Measurements from ENCODE around the gene C4A. TPM values are rescaled to one million over a fixed set of nuclear protein-coding genes. Genes with fewer than 3 reads are reported as not detected.
"Not testable (repeated sequence)": the region's sequence is repeated elsewhere in the genome, so short reads cannot be mapped to it uniquely, and the experiment has no call there.

C4A gene
- total RNA-seq, 2 donors from 2014 or later, result 6.9 to 7.6 TPM

DNA sequence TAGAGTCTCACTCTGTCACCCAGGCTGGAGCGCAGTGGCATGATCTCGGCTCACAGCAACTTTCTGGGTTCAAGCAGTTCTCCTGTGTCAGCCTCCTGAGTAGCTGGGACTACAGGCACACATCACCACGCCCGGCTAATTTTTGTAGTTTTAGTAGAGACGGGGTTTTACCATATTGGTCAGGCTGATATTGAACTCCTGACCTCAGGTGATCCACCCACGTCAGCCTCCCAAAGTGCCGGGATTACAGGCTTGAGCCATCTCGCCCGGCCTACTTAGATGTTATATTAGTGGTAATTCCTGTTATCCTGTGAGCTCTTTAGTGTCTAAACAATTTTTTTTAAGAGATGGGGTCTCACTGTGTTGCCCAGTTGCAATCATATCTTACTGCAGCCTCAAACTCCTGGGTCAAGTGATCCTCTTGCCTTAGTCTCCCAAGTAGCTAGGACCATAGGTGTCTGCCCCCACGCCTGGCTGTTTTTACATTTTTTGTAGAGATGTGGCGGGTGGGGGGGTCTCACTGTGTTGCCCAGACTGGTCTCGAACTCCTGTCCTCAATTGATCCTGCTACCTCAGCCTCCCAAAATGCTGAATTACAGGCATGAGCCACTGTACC is 3.9 kb upstream of the C4A start:
- Mint-ChIP-seq H3K4me3 (no peak overlapping the region), H3K9me3 (no peaks in the 10 kb centered on the region), H3K27ac (no peak overlapping the region), H3K27me3 (ENCODE audit: low read depth) (no peaks in the 10 kb centered on the region), H3K36me3 (ENCODE audit: insufficient read depth in 2 of 2) (no peaks in the 10 kb centered on the region), H3K4me1 (ENCODE audit: low read depth) (peaks cover 32% of the 10 kb centered on the region)
- ATAC-seq (replicated peaks in 1 of 2) (no peak), DNase-seq (no peak)

DNA sequence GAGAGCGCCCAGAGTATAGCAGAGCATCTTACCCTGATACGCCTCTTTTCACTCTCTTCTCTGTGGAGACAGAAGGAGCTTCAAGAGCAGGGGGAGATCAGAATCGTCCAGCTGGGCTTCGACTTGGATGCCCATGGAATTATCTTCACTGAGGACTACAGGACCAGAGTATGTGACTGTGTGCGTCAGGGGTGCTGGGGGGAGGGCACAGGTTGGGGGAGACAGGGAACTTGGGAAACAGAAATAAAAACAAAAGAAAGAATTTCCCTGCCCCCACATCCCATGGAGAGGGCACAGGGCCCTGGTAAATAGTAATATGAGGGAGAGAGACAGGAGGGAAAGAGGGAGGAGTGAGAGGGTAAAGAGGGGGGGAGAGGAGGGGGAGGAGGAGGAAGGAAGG is 3.0 kb upstream of the C4A start:
- no peaks in the 10 kb centered on the region for H3K9me3 Mint-ChIP-seq
- no peak for ATAC-seq (replicated peaks in 1 of 2)
- H3K27me3 Mint-ChIP-seq (ENCODE audit: low read depth), result no peaks in the 10 kb centered on the region
- DNase-seq, result no peak
- peaks cover 23% of the 10 kb centered on the region for H3K4me1 Mint-ChIP-seq (ENCODE audit: low read depth)
- H3K27ac Mint-ChIP-seq, result peak overlapping the region; percentile 91
- no peaks in the 10 kb centered on the region for H3K36me3 Mint-ChIP-seq (ENCODE audit: insufficient read depth in 2 of 2)
- H3K4me3 Mint-ChIP-seq, result peak overlapping the region in 1 of 2 donors; percentile 32

DNA sequence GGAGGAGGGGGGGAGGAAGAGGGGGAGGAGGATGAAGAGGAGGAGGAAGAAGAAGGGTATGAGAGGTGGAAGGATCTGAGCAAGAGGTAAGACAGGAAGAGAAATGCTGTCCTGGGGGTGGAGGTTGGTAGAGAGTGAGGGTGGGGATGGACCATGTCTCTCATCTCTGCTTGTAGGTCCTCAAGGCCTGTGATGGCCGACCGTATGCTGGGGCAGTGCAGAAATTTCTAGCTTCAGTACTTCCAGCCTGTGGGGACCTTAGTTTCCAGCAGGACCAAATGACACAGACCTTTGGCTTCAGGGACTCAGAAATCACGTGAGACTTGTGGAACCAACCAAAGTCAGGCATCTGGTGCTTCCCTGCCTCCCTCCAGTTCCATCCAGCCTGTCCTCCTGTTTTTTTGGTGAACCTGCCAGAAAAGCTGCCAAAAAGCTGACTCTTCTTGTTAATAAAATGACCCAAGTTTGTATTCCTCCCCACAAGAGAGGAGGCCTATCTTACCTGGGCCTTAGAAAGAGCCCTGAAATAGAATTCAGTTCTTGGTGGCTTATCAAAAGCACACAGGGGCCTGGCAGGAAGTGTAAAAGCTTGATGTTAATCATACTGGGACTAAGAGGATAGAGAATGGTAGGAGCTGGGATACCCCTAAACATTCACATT is 2.5 kb upstream of the C4A start:
- Mint-ChIP-seq H3K27ac (peak overlapping the region; percentile 91), H3K36me3 (ENCODE audit: insufficient read depth in 2 of 2) (no peaks in the 10 kb centered on the region), H3K4me3 (no peak overlapping the region), H3K9me3 (no peaks in the 10 kb centered on the region), H3K27me3 (ENCODE audit: low read depth) (no peaks in the 10 kb centered on the region), H3K4me1 (ENCODE audit: low read depth) (peaks cover 18% of the 10 kb centered on the region)
- ATAC-seq (replicated peaks in 1 of 2) (no peak), DNase-seq (no peak)

DNA sequence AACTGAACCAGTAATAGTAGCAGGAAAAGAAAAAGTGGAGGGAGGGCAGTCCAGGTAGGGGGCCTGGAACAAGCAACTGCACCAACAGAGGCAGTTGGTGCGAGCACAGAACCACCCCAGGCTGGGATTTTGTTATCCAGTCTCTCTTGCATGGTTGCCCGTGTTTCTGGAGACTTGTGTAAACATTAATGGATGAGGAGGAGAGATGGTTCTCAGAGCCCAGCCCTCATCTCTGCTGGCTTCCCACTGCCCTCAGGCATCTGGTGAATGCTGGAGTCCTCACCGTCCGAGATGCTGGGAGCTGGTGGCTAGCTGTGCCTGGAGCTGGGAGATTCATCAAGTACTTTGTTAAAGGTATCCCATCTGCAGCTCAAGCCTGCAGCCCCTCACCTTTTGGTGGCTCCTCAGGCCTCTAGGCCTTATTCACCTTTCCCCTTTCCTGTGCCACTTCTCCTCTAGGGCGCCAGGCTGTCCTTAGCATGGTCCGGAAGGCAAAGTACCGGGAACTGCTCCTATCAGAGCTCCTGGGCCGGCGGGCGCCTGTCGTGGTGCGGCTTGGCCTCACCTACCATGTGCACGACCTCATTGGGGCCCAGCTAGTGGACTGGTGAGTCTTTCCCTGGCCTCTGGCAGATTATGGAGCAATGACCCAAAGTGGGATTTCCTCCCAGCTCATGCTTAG is 1.5 kb upstream of the C4A start:
- not testable (repeated sequence) for H3K4me3 Mint-ChIP-seq; H3K36me3 Mint-ChIP-seq (ENCODE audit: insufficient read depth in 2 of 2); H3K9me3 Mint-ChIP-seq; DNase-seq; H3K27me3 Mint-ChIP-seq (ENCODE audit: low read depth); ATAC-seq (replicated peaks in 1 of 2)
- peak overlapping the region; percentile 91 for H3K27ac Mint-ChIP-seq
- H3K4me1 Mint-ChIP-seq (ENCODE audit: low read depth), result peaks cover 14% of the 10 kb centered on the region

DNA sequence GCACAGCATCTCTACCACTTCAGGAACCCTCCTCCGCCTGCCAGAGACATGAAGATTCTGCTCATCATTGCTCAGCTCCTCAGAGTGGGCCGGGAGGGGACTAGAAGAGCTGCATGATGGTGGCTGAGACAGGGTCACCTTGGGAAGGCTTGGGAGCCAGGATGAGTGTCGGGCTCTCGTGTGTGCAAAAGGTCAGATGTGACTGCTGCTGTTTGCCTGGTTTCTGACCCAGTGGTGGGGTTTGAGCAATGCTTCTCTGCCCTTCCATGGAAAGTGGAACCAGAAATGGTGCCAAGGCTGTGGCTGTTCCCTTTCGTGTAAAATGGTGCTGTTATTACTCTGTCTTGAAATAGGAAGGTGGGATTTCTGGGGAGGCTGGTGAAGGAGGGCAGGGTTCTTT is 859 bp upstream of the C4A start:
- not testable (repeated sequence) for H3K4me3 Mint-ChIP-seq; ATAC-seq (replicated peaks in 1 of 2); H3K36me3 Mint-ChIP-seq (ENCODE audit: insufficient read depth in 2 of 2); DNase-seq; H3K9me3 Mint-ChIP-seq; H3K27ac Mint-ChIP-seq; H3K27me3 Mint-ChIP-seq (ENCODE audit: low read depth)
- peaks cover 14% of the 10 kb centered on the region for H3K4me1 Mint-ChIP-seq (ENCODE audit: low read depth)

DNA sequence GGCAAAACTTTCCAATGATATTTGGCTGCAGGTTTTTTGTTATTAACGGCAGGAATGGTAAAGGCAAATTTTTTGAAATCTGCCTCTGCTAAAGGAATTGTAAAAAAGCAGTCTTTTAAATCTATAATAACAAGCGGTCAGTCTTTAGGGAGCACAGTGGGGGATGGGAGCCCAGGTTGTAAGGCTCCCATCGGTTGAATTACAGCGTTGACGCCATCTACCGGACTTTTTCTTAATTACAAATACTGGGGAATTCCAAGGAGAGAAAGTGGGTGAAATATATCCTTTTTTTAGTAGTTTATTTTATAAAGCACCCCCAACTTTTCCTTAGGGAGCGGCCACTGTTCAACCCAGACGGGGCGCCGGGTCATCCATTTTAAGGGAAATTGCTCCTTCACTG is 7.5 kb downstream of the C4A start:
- not testable (repeated sequence) for H3K4me1 Mint-ChIP-seq (ENCODE audit: low read depth); H3K27me3 Mint-ChIP-seq (ENCODE audit: low read depth); H3K27ac Mint-ChIP-seq; ATAC-seq (replicated peaks in 1 of 2); H3K36me3 Mint-ChIP-seq (ENCODE audit: insufficient read depth in 2 of 2); H3K4me3 Mint-ChIP-seq; H3K9me3 Mint-ChIP-seq; DNase-seq

DNA sequence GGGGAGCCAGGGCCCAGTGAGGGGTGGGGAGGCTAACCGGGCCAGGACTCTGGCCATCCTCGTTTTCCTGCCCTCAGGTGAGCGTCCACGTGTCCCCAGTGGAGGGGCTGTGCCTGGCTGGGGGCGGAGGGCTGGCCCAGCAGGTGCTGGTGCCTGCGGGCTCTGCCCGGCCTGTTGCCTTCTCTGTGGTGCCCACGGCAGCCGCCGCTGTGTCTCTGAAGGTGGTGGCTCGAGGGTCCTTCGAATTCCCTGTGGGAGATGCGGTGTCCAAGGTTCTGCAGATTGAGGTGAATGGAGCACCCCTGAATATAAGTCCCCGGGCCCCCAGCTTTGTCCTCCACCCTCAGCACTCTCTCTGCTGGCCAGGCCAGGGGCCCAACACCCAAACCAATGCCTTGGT is 12.6 kb downstream of the C4A start:
- not testable (repeated sequence) for H3K4me1 Mint-ChIP-seq (ENCODE audit: low read depth); H3K27me3 Mint-ChIP-seq (ENCODE audit: low read depth); H3K27ac Mint-ChIP-seq; DNase-seq; ATAC-seq (replicated peaks in 1 of 2); H3K9me3 Mint-ChIP-seq; H3K4me3 Mint-ChIP-seq; H3K36me3 Mint-ChIP-seq (ENCODE audit: insufficient read depth in 2 of 2)

DNA sequence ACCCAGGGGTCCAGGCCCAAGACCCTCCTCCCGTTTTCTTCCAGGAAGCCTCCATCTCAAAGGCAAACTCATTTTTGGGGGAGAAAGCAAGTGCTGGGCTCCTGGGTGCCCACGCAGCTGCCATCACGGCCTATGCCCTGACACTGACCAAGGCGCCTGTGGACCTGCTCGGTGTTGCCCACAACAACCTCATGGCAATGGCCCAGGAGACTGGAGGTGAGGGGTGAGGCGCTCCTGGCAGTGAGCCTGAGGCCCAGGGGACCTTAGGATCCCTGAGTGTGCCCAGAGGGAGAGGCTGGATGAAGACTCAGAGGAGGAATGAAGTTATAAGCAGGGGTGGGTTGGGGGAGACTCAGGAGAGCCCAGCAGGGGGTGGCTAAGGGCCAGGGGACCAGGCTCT is 14.5 kb downstream of the C4A start:
- H3K36me3 Mint-ChIP-seq (ENCODE audit: insufficient read depth in 2 of 2); H3K27ac Mint-ChIP-seq; DNase-seq; H3K27me3 Mint-ChIP-seq (ENCODE audit: low read depth); H3K4me1 Mint-ChIP-seq (ENCODE audit: low read depth); H3K9me3 Mint-ChIP-seq; H3K4me3 Mint-ChIP-seq; ATAC-seq (replicated peaks in 1 of 2): not testable (repeated sequence)

DNA sequence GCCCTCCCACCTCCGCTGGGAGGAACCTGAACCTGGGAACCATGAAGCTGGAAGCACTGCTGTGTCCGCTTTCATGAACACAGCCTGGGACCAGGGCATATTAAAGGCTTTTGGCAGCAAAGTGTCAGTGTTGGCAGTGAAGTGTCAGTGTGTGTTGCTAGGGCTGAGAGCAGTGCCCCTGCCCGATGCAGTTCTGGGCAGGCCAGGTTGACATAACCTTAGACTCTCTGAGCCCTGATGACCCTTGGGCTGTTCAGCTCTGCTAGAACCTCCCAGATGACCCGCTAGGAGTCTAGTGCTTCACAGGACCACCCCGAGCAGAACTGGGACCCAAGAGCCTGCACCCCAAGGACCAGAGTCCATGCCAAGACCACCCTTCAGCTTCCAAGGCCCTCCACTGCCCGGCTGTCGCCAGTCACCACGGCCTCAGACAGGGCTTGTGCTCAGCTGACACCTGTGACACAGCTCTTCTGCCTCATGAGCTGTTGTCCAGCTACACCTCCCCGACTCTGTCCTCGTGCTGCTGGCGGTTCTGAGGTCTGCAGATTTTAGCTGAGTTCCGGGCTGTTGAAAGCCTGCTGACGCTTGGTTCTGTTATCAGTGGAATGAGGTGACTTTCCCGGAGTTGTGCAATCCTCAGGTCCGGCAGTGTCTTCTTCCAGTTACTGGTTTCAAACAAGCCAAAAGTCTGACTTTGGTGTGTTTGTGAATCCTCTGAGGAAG is 20.9 kb downstream of the C4A start:
- H3K36me3 Mint-ChIP-seq (ENCODE audit: insufficient read depth in 2 of 2); ATAC-seq (replicated peaks in 1 of 2); H3K27me3 Mint-ChIP-seq (ENCODE audit: low read depth); H3K27ac Mint-ChIP-seq; H3K4me3 Mint-ChIP-seq; H3K9me3 Mint-ChIP-seq; H3K4me1 Mint-ChIP-seq (ENCODE audit: low read depth); DNase-seq: not testable (repeated sequence)

DNA sequence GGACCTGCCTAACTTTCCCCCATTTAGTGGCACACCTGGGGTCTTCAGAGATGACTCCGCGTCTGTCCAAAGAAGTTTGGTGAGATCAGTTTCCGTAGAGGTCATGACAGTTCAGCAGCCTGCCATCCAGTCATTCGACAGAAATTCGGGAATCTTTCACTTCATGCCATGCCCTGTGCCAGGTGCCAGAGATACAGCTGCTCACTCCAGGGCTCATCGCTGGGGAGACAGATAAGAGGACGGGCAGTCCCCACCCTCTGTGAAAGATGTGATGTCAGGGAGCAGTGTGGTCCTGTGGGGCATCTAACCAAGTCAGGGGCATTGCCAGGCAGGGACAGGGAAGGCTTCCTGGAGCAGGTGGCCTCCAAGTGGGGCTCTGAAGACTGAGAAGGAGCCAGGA is 21.4 kb downstream of the C4A start:
- not testable (repeated sequence) for H3K27ac Mint-ChIP-seq; H3K4me3 Mint-ChIP-seq; H3K27me3 Mint-ChIP-seq (ENCODE audit: low read depth); H3K9me3 Mint-ChIP-seq; H3K36me3 Mint-ChIP-seq (ENCODE audit: insufficient read depth in 2 of 2); H3K4me1 Mint-ChIP-seq (ENCODE audit: low read depth); DNase-seq; ATAC-seq (replicated peaks in 1 of 2)

DNA sequence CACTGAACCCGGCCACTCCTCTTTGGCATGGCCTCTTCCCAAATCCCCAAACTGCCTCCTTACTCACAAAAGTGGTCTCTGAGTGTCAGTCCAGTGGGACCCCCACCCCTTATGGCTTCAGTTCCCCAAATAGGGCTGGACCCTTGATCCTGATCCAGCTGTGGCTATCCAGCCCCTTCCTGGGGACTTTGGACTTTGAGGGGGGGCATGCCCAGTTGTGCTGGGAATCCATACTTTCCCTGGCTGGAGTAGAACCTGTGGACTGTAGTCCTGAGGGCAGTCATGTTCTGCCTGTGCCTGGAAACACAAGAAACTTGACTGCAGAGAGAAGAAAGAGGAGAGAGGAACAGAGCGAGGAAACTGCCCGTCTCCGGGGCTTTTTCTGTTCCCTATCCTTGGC is 22.5 kb downstream of the C4A start:
- H3K27me3 Mint-ChIP-seq (ENCODE audit: low read depth); H3K36me3 Mint-ChIP-seq (ENCODE audit: insufficient read depth in 2 of 2); DNase-seq; ATAC-seq (replicated peaks in 1 of 2); H3K4me3 Mint-ChIP-seq; H3K4me1 Mint-ChIP-seq (ENCODE audit: low read depth); H3K27ac Mint-ChIP-seq; H3K9me3 Mint-ChIP-seq: not testable (repeated sequence)

DNA sequence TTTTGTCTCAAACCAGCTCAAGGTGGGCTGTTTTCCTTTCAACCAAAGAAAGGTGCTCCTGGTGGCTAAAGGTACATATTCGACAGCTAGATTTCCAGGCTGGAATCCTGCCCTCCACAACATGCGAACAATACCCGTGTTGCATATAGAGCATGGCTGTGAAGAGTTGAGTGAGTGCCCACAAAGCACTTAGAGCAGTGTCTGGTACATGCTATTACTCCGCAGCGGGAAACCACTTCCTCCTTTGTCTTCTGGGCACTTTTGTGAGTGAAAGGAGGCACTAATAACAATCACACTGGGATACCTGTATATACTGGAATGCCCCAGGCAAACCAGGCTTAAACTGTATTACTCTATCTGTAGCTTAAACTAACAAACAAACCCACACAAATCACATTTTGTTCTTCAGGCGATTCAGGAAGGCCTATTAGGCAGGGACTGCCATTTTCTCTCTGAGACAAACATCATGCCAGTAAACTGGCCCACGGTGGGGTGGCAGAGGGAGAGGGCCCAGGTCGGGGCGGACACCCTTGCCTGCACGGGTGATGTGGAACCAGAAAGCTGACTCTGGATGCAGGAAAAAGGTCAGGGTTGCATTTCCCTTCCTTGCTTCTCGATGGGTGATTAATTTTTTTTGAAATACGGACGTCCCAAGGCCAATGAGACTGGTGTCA is 23.1 kb downstream of the C4A start:
- H3K27ac Mint-ChIP-seq; DNase-seq; H3K27me3 Mint-ChIP-seq (ENCODE audit: low read depth); H3K9me3 Mint-ChIP-seq; H3K4me3 Mint-ChIP-seq; H3K4me1 Mint-ChIP-seq (ENCODE audit: low read depth); H3K36me3 Mint-ChIP-seq (ENCODE audit: insufficient read depth in 2 of 2): not testable (repeated sequence)
- peak; percentile 57 to 64 for ATAC-seq (replicated peaks in 1 of 2)

DNA sequence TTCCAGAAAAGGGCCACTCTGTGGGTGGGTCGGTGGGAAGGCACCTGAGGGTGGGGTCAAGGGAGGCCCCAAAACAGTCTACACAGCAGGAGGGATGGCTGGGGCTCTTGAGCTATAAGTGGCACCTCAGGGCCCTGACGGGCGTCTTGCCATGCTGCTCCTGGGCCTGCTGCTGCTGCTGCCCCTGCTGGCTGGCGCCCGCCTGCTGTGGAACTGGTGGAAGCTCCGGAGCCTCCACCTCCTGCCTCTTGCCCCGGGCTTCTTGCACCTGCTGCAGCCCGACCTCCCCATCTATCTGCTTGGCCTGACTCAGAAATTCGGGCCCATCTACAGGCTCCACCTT is 23.7 kb downstream of the C4A start:
- not testable (repeated sequence) for DNase-seq; H3K36me3 Mint-ChIP-seq (ENCODE audit: insufficient read depth in 2 of 2); H3K27ac Mint-ChIP-seq; H3K9me3 Mint-ChIP-seq; H3K4me1 Mint-ChIP-seq (ENCODE audit: low read depth); ATAC-seq (replicated peaks in 1 of 2); H3K27me3 Mint-ChIP-seq (ENCODE audit: low read depth); H3K4me3 Mint-ChIP-seq
